CD14-positive monocyte (primary cell): ENCODE data around the gene TSHZ2. TPM values are rescaled to one million over a fixed set of nuclear protein-coding genes. Genes with fewer than 3 reads are reported as not detected.

ENCODE experiments used
- DNase-seq, 3 donors: peaks; one replicate each; pipeline ENCODE4 v3.0.0-alpha.2; 2011 to 2022
- H2AFZ ChIP-seq: 2 replicates; pipeline ENCODE4 v1.6.0; 2012; ENCODE audit warnings: mild to moderate bottlenecking, low read depth, low read length, inconsistent platforms; ENCODE audit not compliant: insufficient read depth, poor library complexity, severe bottlenecking
- H3K27ac ChIP-seq, 2 donors: 1 replicate in 1 of 2; 2 replicates in 1 of 2; pipeline ENCODE4 v1.5.1; 2012 to 2013; ENCODE audit warnings: low read length in 2 of 2, control low read depth in 1 of 2, inconsistent platforms in 1 of 2, low read depth in 1 of 2, mild to moderate bottlenecking in 1 of 2
- H3K27me3 ChIP-seq, 2 donors: one replicate each; pipeline versions ENCODE4 v1.6.0 to v1.6.1; 2011 to 2013; ENCODE audit warnings: low read length in 2 of 2; ENCODE audit not compliant: control insufficient read depth in 2 of 2, insufficient read depth in 2 of 2
- H3K36me3 ChIP-seq, 2 donors: replicated peaks in 1 of 2; 1 replicate in 1 of 2; 2 replicates in 1 of 2; pipeline versions ENCODE4 v1.5.1 to v1.6.1; 2012 to 2013; ENCODE audit warnings: low read length in 2 of 2, control low read depth in 1 of 2, inconsistent platforms in 1 of 2, mild to moderate bottlenecking in 1 of 2; ENCODE audit not compliant: insufficient read depth in 2 of 2, control insufficient read depth in 1 of 2
- H3K4me1 ChIP-seq, 2 donors: 1 replicate in 1 of 2; 2 replicates in 1 of 2; pipeline versions ENCODE4 v1.5.1 to v1.6.1; 2012 to 2013; ENCODE audit warnings: low read length in 2 of 2, control low read depth in 1 of 2, inconsistent platforms in 1 of 2, mild to moderate bottlenecking in 1 of 2, moderate library complexity in 1 of 2; ENCODE audit not compliant: insufficient read depth in 2 of 2, control insufficient read depth in 1 of 2
- H3K4me2 ChIP-seq: replicated peaks from 2 replicates; pipeline ENCODE3; 2012; ENCODE audit warnings: low read length, moderate library complexity, mild to moderate bottlenecking; ENCODE audit not compliant: poor library complexity, severe bottlenecking; ENCODE audit errors: extremely low read depth
- H3K4me3 ChIP-seq, 3 experiments: fragments of 200-600 bp in 1 of 3; sonication (generic) in 1 of 3; replicated peaks in 1 of 3; 1 replicate in 2 of 3; 2 replicates in 1 of 3; pipeline ENCODE4 v1.5.1; 2011 to 2013; ENCODE audit warnings: low read length in 3 of 3, mild to moderate bottlenecking in 3 of 3, control low read depth in 2 of 3, low read depth in 2 of 3, inconsistent platforms in 1 of 3, moderate library complexity in 1 of 3
- H3K79me2 ChIP-seq: 2 replicates; pipeline ENCODE4 v1.6.0; 2012; ENCODE audit warnings: mild to moderate bottlenecking, control low read depth, inconsistent platforms, low read length, moderate library complexity; ENCODE audit not compliant: insufficient read depth
- H3K9ac ChIP-seq: 2 replicates; pipeline ENCODE4 v1.6.0; 2017; ENCODE audit warnings: low read length, mild to moderate bottlenecking; ENCODE audit not compliant: insufficient read depth, poor library complexity, severe bottlenecking
- H3K9me3 ChIP-seq, 2 donors: replicated peaks in 1 of 2; 1 replicate in 1 of 2; 2 replicates in 1 of 2; pipeline versions ENCODE4 v1.5.1 to v1.6.1; 2012 to 2013; ENCODE audit warnings: low read length in 2 of 2, control low read depth in 1 of 2; ENCODE audit not compliant: control insufficient read depth in 1 of 2, insufficient read depth in 1 of 2
- H4K20me1 ChIP-seq: 2 replicates; pipeline ENCODE4 v1.6.0; 2012; ENCODE audit warnings: mild to moderate bottlenecking, low read length, control low read depth, moderate library complexity; ENCODE audit not compliant: insufficient read depth
- H3K27ac Mint-ChIP-seq, 7 donors: one replicate each; pipeline ENCODE4 v1.8.0; 2020; ENCODE audit warnings: mild to moderate bottlenecking in 7 of 7, mixed read lengths in 7 of 7, moderate library complexity in 6 of 7, inconsistent platforms in 2 of 7
- H3K27me3 Mint-ChIP-seq, 3 donors: one replicate each; pipeline ENCODE4 v1.8.0; 2021 to 2022; ENCODE audit warnings: low read depth in 3 of 3, mild to moderate bottlenecking in 3 of 3, mixed read lengths in 3 of 3, moderate library complexity in 3 of 3, inconsistent platforms in 1 of 3
- H3K36me3 Mint-ChIP-seq, 2 donors: one replicate each; pipeline ENCODE4 v1.8.0; 2020; ENCODE audit warnings: mixed read lengths in 2 of 2, inconsistent platforms in 1 of 2, mild to moderate bottlenecking in 1 of 2
- H3K4me1 Mint-ChIP-seq: one replicate; pipeline ENCODE4 v1.8.0; 2020; ENCODE audit warnings: mild to moderate bottlenecking, mixed read lengths
- H3K4me3 Mint-ChIP-seq, 2 donors: one replicate each; pipeline ENCODE4 v1.8.0; 2020; ENCODE audit warnings: mild to moderate bottlenecking in 2 of 2, mixed read lengths in 2 of 2, moderate library complexity in 1 of 2
- H3K9me3 Mint-ChIP-seq, 7 donors: one replicate each; pipeline ENCODE4 v1.8.0; 2020 to 2022; ENCODE audit warnings: mixed read lengths in 7 of 7, mild to moderate bottlenecking in 6 of 7, moderate library complexity in 6 of 7, inconsistent platforms in 2 of 7
- WGBS: methylation state at CpG from one replicate; pipeline ENCODE4 v1.1.5; 2013; ENCODE audit warnings: missing lambda C conversion rate; ENCODE audit not compliant: insufficient coverage; 5-methylcytosine and 5-hydroxymethylcytosine counted together
- intact Hi-C, 2 donors: fragments of 100-400 bp; cut with micrococcal nuclease; formaldehyde crosslinking; loops; one replicate each; pipeline versions ENCODE4 v1.15.0 to v1.15.1; 2023
- polyA plus RNA-seq, 3 donors: library from polyadenylated mRNA; depleted of rRNA in 1 of 3; unstranded in 2 of 3; stranded (reverse) in 1 of 3; fragments of 300-500 nt in 2 of 3; fragments of >200 nt in 1 of 3; fragmentation: Illumina TruSeq in 2 of 3; gene quantifications; 1 replicate in 2 of 3; 2 replicates in 1 of 3; pipeline ENCODE4 v1.2.3, GENCODE V29; 2012 to 2021
- TF ChIP-seq, protein P1 (sequence below): fragments of 200-600 bp; IDR thresholded peaks from one replicate; pipeline ENCODE4 v1.8.0; 2022; ENCODE audit warnings: antibody characterized with exemption, mild to moderate bottlenecking

Gene TSHZ2
- polyA plus RNA-seq, 3 donors: not detected

DNA sequence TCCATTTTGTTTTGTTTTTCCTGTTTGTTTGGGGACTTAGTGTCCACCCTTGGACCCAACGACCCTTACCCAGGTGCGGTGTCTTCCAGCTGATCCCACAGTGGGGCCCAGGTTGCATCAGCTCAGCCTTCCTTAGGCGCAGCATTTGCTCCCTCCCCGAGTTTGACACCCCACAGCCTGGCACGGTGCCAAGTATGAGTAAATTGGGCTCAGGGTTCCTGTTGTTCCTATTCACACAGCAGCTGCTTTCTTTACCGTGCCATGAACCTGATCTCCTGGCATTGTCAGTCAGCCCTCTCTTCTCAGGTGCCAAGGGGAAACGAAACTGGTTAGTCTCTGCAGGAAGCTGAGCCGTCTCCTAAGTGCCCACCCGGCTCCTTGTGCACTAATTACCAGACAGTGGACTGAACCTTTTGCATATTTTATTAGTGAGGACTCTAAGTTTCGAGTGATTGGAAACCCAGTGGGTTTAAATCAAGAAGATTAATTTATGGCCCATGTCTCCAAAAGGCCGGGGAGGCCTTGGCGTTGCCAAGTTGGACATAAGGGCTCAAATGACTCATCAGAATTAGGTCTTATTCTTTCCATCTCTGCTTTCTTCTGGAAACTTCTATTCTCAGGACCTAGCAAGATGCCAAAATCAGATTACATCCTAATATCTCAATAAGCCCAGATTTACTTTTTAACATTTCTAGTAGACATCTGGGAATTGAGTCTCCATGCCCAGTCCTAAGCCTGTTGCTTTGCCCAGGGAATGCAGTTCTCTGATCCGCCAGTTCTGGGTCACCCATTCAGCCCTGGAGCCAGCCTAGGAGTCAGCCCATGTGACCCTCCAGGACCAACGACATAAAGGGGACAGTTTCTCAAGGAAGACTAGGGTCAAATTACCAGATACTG lies 68.8 kb downstream of the TSHZ2 start:
- H3K36me3 Mint-ChIP-seq: no peaks in the 10 kb centered on the region
- no peak for DNase-seq
- no peak overlapping the region for H3K9ac ChIP-seq
- no peak overlapping the region for H3K27ac Mint-ChIP-seq
- no peak overlapping the region for H2AFZ ChIP-seq
- H3K9me3 Mint-ChIP-seq: peaks cover 0 to 4% (median 0%) of the 10 kb centered on the region in 7 donors
- H3K27ac ChIP-seq: no peak overlapping the region
- H3K9me3 ChIP-seq: peaks cover 0 to under 1% of the 10 kb centered on the region in 2 donors
- H3K79me2 ChIP-seq: no peaks in the 10 kb centered on the region
- no peaks in the 10 kb centered on the region for H3K36me3 ChIP-seq
- H3K4me1 Mint-ChIP-seq: no peaks in the 10 kb centered on the region
- TF ChIP-seq, protein P1, sequence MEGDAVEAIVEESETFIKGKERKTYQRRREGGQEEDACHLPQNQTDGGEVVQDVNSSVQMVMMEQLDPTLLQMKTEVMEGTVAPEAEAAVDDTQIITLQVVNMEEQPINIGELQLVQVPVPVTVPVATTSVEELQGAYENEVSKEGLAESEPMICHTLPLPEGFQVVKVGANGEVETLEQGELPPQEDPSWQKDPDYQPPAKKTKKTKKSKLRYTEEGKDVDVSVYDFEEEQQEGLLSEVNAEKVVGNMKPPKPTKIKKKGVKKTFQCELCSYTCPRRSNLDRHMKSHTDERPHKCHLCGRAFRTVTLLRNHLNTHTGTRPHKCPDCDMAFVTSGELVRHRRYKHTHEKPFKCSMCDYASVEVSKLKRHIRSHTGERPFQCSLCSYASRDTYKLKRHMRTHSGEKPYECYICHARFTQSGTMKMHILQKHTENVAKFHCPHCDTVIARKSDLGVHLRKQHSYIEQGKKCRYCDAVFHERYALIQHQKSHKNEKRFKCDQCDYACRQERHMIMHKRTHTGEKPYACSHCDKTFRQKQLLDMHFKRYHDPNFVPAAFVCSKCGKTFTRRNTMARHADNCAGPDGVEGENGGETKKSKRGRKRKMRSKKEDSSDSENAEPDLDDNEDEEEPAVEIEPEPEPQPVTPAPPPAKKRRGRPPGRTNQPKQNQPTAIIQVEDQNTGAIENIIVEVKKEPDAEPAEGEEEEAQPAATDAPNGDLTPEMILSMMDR: no peak
- no peak overlapping the region for H3K4me3 ChIP-seq
- 90% methylated on average over 13 of the region's 14 CpGs for WGBS
- H3K4me1 ChIP-seq: no peaks in the 10 kb centered on the region
- H3K4me2 ChIP-seq: no peak overlapping the region
- intact Hi-C loops: no loop called here
- no peaks in the 10 kb centered on the region for H3K27me3 ChIP-seq
- H3K27me3 Mint-ChIP-seq: peaks cover 0 to 2% (median 1%) of the 10 kb centered on the region in 3 donors
- no peak overlapping the region for H3K4me3 Mint-ChIP-seq
- H4K20me1 ChIP-seq: no peaks in the 10 kb centered on the region

DNA sequence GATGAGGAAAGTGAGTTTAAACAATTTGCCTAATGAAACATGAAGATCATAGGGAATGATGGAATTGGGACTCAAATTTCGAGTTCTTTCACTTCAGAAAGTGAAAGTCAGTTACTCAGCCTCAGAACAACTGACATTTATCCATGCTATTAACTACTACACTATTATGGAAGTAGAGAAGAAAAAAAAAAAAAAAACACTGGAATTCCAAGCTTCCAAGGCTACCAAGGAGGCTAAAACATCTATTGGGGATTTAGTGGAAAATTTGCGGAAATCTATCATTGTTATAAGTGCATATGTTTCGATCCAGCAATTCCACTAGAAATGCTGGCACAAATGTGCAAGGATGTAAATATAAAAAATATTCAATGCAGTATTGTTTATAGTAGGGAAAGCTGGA lies 70.4 kb downstream of the TSHZ2 start:
- Mint-ChIP-seq H3K4me3 (no peak overlapping the region), H3K36me3 (no peaks in the 10 kb centered on the region), H3K27me3 (peaks cover 0 to 1% (median 0%) of the 10 kb centered on the region in 3 donors), H3K9me3 (peaks cover 0 to 5% (median under 1%) of the 10 kb centered on the region in 7 donors), H3K4me1 (no peaks in the 10 kb centered on the region), H3K27ac (no peak overlapping the region)
- Histone ChIP-seq H3K36me3 (no peaks in the 10 kb centered on the region), H3K27me3 (no peaks in the 10 kb centered on the region), H3K4me2 (no peak overlapping the region), H3K4me1 (no peaks in the 10 kb centered on the region), H3K4me3 (no peak overlapping the region), H3K27ac (no peak overlapping the region), H3K79me2 (no peaks in the 10 kb centered on the region), H4K20me1 (no peaks in the 10 kb centered on the region), H3K9me3 (peaks cover 0 to 3% of the 10 kb centered on the region in 2 donors), H3K9ac (no peak overlapping the region), H2AFZ (no peak overlapping the region)
- TF ChIP-seq, protein P1: no peak
- intact Hi-C loops: no loop called here
- no peak for DNase-seq
- no CpG with 5 or more reads among the region's 3 CpGs for WGBS
